Naive thymus-derived CD8-positive, alpha-beta T cell (primary cell): ENCODE data around the gene FREY1. TPM values are rescaled to one million over a fixed set of nuclear protein-coding genes. Genes with fewer than 3 reads are reported as not detected.

Experiments used
- ATAC-seq, 2 donors: fragments of 150-1000 bp; cut with Tn5 transposase in 1 of 2; sonication (Bioruptor Pico), chemical (Tn5 transposase) in 1 of 2; 1 replicate in 1 of 2; 2 replicates in 1 of 2; pipeline ENCODE4 v1.10.0; 2021; ENCODE audit warnings: mild to moderate bottlenecking in 2 of 2, moderate library complexity in 2 of 2
- POLR2A ChIA-PET: fragments of 350-600 bp; sonication (Branson Sonifier 250); formaldehyde crosslinking; loops from one replicate; lab custom pipeline; 2021; ENCODE audit warnings: antibody characterized with exemption; lab: Charles Lee
- DNase-seq, 10 donors: peaks; one replicate each; pipeline versions ENCODE4 v3.0.0 to v3.0.0-alpha.2; 2020 to 2022
- H3K27ac Mint-ChIP-seq, 10 donors: one replicate each; pipeline ENCODE4 v1.8.0; 2020 to 2022; ENCODE audit warnings: mild to moderate bottlenecking in 10 of 10, mixed read lengths in 10 of 10, moderate library complexity in 4 of 10, inconsistent platforms in 1 of 10
- H3K27me3 Mint-ChIP-seq, 5 donors: one replicate each; pipeline ENCODE4 v1.8.0; 2021 to 2022; ENCODE audit warnings: mixed read lengths in 5 of 5
- H3K36me3 Mint-ChIP-seq, 3 donors: one replicate each; pipeline ENCODE4 v1.8.0; 2020 to 2022; ENCODE audit warnings: mixed read lengths in 3 of 3, mild to moderate bottlenecking in 2 of 3, inconsistent platforms in 1 of 3
- H3K4me1 Mint-ChIP-seq, 4 donors: one replicate each; pipeline ENCODE4 v1.8.0; 2021 to 2022; ENCODE audit warnings: mixed read lengths in 4 of 4
- H3K4me3 Mint-ChIP-seq, 10 donors: one replicate each; pipeline ENCODE4 v1.8.0; 2020 to 2022; ENCODE audit warnings: mild to moderate bottlenecking in 10 of 10, mixed read lengths in 10 of 10, moderate library complexity in 6 of 10, inconsistent platforms in 1 of 10
- H3K9me3 Mint-ChIP-seq, 9 donors: one replicate each; pipeline ENCODE4 v1.8.0; 2020 to 2022; ENCODE audit warnings: mixed read lengths in 9 of 9, mild to moderate bottlenecking in 3 of 9, inconsistent platforms in 1 of 9, moderate library complexity in 1 of 9
- polyA plus RNA-seq, 3 donors: library from polyadenylated mRNA; unstranded; fragments of 300-500 nt; fragmentation: Illumina TruSeq; gene quantifications; one replicate each; pipeline ENCODE4 v1.2.3, GENCODE V29; 2021
- total RNA-seq, 8 experiments: library from RNA in 2 of 8; stranded (reverse) in 2 of 8; gene quantifications; one replicate each; pipeline ENCODE4 v1.2.3 and lab custom pipeline; 2021 to 2026

Gene FREY1
- total and polyA plus RNA-seq, 5 experiments from 2014 or later: 3.1 to 3.4 TPM; not detected in 3

DNA sequence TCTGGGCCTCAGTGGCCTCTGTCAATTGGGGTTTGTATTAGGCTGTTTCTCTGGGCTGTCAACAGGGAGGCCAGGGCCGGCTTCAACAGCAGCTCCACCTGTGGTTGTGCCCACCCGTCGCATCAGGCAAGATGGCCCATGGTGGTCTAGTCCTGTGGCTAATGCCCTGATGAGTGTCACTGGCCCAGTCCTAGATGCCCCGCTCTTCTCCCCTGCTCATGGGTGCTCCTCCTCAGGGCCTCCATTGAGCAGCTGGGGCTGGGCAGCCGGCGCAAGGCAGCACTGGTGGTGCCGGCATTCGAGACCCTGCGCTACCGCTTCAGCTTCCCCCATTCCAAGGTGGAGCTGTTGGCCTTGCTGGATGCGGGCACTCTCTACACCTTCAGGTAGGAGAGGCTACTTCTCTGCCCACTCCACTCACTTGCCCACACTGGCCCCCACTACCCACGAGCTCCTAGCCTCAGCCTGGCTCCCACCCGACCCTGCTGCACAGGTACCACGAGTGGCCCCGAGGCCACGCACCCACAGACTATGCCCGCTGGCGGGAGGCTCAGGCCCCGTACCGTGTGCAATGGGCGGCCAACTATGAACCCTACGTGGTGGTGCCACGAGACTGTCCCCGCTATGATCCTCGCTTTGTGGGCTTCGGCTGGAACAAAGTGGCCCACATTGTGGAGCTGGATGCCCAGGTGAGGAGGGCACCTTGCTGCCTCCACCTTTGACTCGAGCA is 20.8 kb upstream of the FREY1 start:
- Mint-ChIP-seq H3K4me3 (peak overlapping the region in 2 of 10 donors; percentile 6 to 21), H3K4me1 (peaks cover 23 to 53% (median 44%) of the 10 kb centered on the region in 4 donors), H3K27me3 (peaks cover 0 to 2% (median 0%) of the 10 kb centered on the region in 5 donors), H3K36me3 (peaks cover 0 to 12% (median 0%) of the 10 kb centered on the region in 3 donors), H3K27ac (peak overlapping the region in 9 of 10 donors; percentile 22 to 86 (median 75)), H3K9me3 (no peaks in the 10 kb centered on the region)
- POLR2A ChIA-PET: interaction anchor here (6.3 kb wide), 1 partner anchor 11 kb away, joined by 57 read pairs; the partner anchor contains the start of gene PEX16
- ATAC-seq: no peak
- DNase-seq: peak in 1 of 10 donors; percentile 63

DNA sequence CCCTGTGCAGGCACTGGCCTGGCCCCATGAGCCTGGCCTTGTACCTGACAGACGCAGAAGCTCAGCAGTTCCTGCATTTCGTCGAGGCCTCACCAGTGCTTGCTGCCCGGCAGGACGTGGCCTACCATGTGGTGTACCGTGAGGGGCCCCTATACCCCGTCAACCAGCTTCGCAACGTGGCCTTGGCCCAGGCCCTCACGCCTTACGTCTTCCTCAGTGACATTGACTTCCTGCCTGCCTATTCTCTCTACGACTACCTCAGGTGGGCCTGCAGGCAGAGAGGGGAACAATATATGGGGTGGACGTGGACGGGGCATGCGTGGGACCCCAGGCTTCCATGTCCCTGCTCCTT is 20.2 kb upstream of the FREY1 start:
- Mint-ChIP-seq H3K9me3 (no peaks in the 10 kb centered on the region), H3K4me3 (peak overlapping the region in 2 of 10 donors; percentile 6 to 21), H3K4me1 (peaks cover 23 to 53% (median 44%) of the 10 kb centered on the region in 4 donors), H3K36me3 (peaks cover 0 to 7% (median 0%) of the 10 kb centered on the region in 3 donors), H3K27ac (peak overlapping the region in 8 of 10 donors; percentile 23 to 86 (median 74)), H3K27me3 (peaks cover 0 to 2% (median 0%) of the 10 kb centered on the region in 5 donors)
- no peak for ATAC-seq
- DNase-seq: peak in 1 of 10 donors; percentile 52
- POLR2A ChIA-PET: interaction anchor here (6.3 kb wide), 1 partner anchor 10 kb away, joined by 57 read pairs; the partner anchor contains the start of gene PEX16

DNA sequence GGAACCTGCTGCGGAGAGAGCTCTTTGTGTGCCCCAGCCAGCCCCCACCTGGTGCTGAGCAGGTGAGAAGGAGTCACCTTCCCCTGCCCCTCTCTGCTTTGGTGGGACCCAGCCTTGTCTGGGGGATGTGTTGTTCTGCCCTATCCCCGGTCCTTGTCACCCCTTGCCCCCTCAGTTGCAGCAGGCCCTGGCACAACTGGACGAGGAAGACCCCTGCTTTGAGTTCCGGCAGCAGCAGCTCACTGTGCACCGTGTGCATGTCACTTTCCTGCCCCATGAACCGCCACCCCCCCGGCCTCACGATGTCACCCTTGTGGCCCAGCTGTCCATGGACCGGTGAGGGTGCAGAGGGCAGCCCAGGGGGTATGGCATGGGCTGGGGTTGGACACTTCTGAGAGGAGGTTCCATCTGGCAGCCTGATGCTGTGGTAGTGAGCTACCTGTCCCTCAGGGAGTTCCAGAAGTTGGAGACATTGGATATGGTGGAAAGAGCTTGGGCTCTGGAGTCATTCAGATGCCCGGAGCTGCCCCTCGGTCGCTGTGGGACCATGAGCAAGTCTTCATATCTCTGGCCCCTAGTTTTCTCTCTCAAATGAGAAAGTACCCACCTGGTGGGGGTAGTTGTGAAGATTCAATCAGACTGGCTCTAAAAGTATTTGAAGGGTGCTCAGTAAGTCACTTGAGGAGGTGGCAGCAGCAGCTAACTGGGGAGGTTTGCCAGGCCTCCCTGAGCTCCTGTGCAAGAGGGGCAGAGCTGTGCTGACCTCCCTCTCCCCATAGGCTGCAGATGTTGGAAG is 19.7 kb upstream of the FREY1 start:
- peaks cover 23 to 52% (median 44%) of the 10 kb centered on the region in 4 donors for H3K4me1 Mint-ChIP-seq
- H3K36me3 Mint-ChIP-seq: peaks cover 0 to 3% (median 0%) of the 10 kb centered on the region in 3 donors
- H3K4me3 Mint-ChIP-seq: peak overlapping the region in 1 of 10 donors; percentile 38
- H3K27ac Mint-ChIP-seq: peak overlapping the region in 9 of 10 donors; percentile 23 to 76 (median 43)
- H3K9me3 Mint-ChIP-seq: no peaks in the 10 kb centered on the region
- DNase-seq (peak in 1 of 10 donors; percentile 56), ATAC-seq (no peak)
- POLR2A ChIA-PET: interaction anchor here (6.3 kb wide), 1 partner anchor 10 kb away, joined by 57 read pairs; the partner anchor contains the start of gene PEX16
- H3K27me3 Mint-ChIP-seq: peaks cover 0 to 2% (median 0%) of the 10 kb centered on the region in 5 donors

DNA sequence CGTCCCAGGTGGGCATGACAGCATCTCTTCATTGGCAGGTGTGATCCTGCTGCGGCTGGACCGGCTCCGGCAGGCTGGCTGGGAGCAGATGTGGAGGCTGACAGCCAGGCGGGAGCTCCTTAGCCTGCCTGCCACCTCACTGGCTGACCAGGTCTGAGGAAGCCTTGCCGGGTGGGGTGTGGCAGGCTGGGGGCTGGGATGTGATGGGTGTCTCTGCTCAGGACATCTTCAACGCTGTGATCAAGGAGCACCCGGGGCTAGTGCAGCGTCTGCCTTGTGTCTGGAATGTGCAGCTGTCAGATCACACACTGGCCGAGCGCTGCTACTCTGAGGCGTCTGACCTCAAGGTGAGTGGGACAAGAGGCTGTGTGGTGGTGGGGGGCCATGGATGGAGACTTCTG is 18.9 kb upstream of the FREY1 start:
- POLR2A ChIA-PET: interaction anchor here (6.3 kb wide), 1 partner anchor 9 kb away, joined by 57 read pairs; the partner anchor contains the start of gene PEX16

DNA sequence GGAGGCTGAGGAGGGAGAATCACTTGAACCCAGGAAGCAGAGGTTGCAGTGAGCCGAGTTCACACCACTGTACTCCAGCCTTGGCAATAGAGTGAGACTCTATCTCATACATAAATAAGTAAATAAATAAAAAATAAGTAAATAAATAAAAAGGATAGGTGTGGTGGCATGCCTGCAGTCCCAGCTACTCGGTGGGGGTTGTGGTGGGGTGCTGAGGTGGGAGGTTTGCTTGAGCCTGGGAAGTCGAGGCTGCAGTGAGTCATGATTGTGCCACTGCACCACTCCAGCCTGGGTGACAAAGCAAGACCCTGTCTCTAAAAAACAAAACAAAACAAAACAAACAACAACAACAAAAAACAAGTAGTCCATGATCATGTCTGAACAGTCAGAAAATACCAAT is 18.5 kb upstream of the FREY1 start:
- Mint-ChIP-seq H3K9me3 (no peaks in the 10 kb centered on the region), H3K4me3 (peak overlapping the region in 2 of 10 donors; percentile 4 to 26), H3K27me3 (peaks cover 0 to 3% (median 0%) of the 10 kb centered on the region in 5 donors), H3K4me1 (peaks cover 23 to 50% (median 41%) of the 10 kb centered on the region in 4 donors), H3K36me3 (no peaks in the 10 kb centered on the region), H3K27ac (peak overlapping the region in 1 of 10 donors; percentile 43)
- POLR2A ChIA-PET: interaction anchor here (6.3 kb wide), 1 partner anchor 8 kb away, joined by 57 read pairs; the partner anchor contains the start of gene PEX16
- no peak for DNase-seq
- no peak for ATAC-seq

More for the DNA sequence above, 18.9 kb upstream of the FREY1 start:
- peak overlapping the region in 2 of 10 donors; percentile 20 to 43 for H3K27ac Mint-ChIP-seq
- peaks cover 25 to 50% (median 42%) of the 10 kb centered on the region in 4 donors for H3K4me1 Mint-ChIP-seq
- no peaks in the 10 kb centered on the region for H3K9me3 Mint-ChIP-seq
- no peaks in the 10 kb centered on the region for H3K36me3 Mint-ChIP-seq
- H3K4me3 Mint-ChIP-seq: peak overlapping the region in 2 of 10 donors; percentile 4 to 26
- DNase-seq (peak in 1 of 10 donors; percentile 51), ATAC-seq (no peak)
- H3K27me3 Mint-ChIP-seq: peaks cover 0 to 3% (median 0%) of the 10 kb centered on the region in 5 donors

DNA sequence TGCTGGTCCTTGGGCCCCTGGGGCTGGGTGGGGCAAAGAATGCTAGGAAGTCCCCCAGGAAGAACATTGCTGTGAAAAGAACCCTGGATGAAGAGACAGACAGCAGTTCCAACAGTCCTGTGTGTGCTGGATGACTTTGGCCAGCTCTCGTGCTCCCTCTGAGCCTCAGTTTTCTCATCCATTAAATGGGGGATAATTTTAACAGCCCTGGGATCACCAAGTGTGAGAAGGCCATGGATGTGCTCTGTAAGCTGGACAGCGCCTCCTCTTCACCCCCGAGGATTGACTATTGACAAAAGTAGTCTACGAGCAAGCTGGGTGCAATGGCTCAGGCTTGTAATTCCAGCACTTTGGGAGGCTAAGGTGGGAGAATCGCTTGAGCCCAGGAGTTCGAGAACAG is 17.9 kb upstream of the FREY1 start:
- peaks cover 0 to 3% (median 0%) of the 10 kb centered on the region in 5 donors for H3K27me3 Mint-ChIP-seq
- peak overlapping the region in 1 of 10 donors; percentile 78 for H3K27ac Mint-ChIP-seq
- no peaks in the 10 kb centered on the region for H3K36me3 Mint-ChIP-seq
- peak overlapping the region in 6 of 10 donors; percentile 59 to 91 (median 82) for H3K4me3 Mint-ChIP-seq
- ATAC-seq: no peak
- no peaks in the 10 kb centered on the region for H3K9me3 Mint-ChIP-seq
- POLR2A ChIA-PET: no interaction called here
- no peak for DNase-seq
- peaks cover 17 to 50% (median 41%) of the 10 kb centered on the region in 4 donors for H3K4me1 Mint-ChIP-seq

DNA sequence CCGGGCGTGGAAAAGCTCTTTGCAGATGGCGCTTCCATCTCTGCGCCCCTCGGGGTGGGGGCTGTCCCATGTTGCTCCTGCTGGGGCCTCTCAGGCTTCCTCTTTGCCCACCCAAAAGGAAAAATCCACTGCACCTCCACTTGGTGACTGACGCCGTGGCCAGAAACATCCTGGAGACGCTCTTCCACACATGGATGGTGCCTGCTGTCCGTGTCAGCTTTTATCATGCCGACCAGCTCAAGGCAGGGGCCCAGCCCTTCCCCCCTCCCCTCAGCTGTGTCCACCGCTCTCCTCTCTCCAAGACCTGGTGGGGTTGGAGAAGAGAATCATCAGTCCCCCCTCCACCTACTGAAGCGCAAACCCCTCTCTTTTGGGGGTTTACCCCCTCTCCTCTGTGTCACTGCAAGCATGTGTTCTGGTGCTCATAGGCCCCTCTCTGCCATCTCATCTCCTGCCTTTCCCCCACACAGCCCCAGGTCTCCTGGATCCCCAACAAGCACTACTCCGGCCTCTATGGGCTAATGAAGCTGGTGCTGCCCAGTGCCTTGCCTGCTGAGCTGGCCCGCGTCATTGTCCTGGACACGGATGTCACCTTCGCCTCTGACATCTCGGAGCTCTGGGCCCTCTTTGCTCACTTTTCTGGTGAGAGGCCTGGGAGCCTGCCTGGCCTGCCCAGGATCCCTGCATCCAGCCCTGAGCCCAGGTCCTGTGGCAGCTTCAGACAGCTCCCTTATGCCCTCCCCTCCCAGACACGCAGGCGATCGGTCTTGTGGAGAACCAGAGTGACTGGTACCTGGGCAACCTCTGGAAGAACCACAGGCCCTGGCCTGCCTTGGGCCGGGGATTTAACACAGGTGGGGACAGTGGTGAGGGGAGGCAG is 17.2 kb upstream of the FREY1 start:
- peaks cover 0 to 3% (median 0%) of the 10 kb centered on the region in 5 donors for H3K27me3 Mint-ChIP-seq
- H3K4me3 Mint-ChIP-seq: peak overlapping the region; percentile 51 to 91 (median 78)
- ATAC-seq: no peak
- no peaks in the 10 kb centered on the region for H3K9me3 Mint-ChIP-seq
- POLR2A ChIA-PET: interaction anchor here (1.2 kb wide), 1 partner anchor 8 kb away, joined by 3 read pairs; no protein-coding TSS in a partner anchor
- H3K36me3 Mint-ChIP-seq: no peaks in the 10 kb centered on the region
- peaks cover 16 to 52% (median 41%) of the 10 kb centered on the region in 4 donors for H3K4me1 Mint-ChIP-seq
- peak overlapping the region in 7 of 10 donors; percentile 52 to 84 (median 69) for H3K27ac Mint-ChIP-seq
- DNase-seq: peak in 1 of 10 donors; percentile 58

DNA sequence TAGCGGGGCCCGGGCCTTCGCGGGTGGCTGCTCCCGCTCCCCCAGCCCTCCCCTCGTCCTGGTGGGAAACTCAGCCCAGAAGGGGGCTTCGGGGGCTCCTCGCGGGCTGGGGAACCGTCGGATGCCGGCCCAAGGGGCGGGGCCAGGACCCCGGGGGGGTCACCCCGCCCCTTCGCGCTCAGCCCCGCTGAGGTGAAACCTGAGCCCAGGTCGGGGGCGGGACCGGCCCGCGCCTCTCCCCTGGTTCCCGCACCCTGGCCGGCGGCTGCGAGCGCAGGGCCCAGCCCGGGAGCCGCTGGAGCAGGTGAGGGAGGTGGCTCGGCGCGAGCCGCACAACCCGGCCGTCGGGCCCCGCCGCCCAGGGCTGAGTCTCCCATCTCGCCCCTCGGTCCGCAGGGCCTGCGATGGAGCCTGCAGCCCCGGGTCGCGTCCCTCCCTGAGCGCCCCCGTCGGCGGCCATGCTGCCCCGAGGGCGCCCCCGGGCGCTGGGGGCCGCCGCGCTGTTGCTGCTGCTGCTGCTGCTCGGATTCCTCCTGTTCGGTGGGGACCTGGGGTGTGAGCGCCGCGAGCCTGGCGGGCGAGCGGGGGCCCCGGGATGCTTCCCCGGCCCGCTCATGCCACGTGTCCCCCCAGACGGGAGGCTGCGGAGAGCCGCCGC is 15.5 kb upstream of the FREY1 start, which contains the start of gene LARGE2:
LARGE2 (plus strand) TSS at position 232 of the 658 bp plus-strand sequence; CDS start at position 459, 227 bp downstream.
- H3K27ac Mint-ChIP-seq: peak within 1 kb of the TSS in 9 of 10 donors; percentile 47 to 88 (median 68)
- ATAC-seq (peak in 1 of 2 donors; percentile 10), DNase-seq (peak in 7 of 10 donors; percentile 21 to 63 (median 31))
- H3K27me3 Mint-ChIP-seq: peaks cover 0 to 3% (median 0%) of the 10 kb centered on the region in 5 donors
- no peaks in the 10 kb centered on the region for H3K9me3 Mint-ChIP-seq
- peak within 1 kb of the TSS; percentile 78 to 96 (median 85) for H3K4me3 Mint-ChIP-seq
- H3K4me1 Mint-ChIP-seq: peaks cover 20 to 54% (median 51%) of the 10 kb centered on the region in 4 donors
- H3K36me3 Mint-ChIP-seq: no peaks in the 10 kb centered on the region
- POLR2A ChIA-PET: interaction anchor here (0.7 to 2.1 kb wide), 6 partner anchors 8 to 199 kb away, joined by 3 to 6 read pairs (median 4); no protein-coding TSS in a partner anchor

DNA sequence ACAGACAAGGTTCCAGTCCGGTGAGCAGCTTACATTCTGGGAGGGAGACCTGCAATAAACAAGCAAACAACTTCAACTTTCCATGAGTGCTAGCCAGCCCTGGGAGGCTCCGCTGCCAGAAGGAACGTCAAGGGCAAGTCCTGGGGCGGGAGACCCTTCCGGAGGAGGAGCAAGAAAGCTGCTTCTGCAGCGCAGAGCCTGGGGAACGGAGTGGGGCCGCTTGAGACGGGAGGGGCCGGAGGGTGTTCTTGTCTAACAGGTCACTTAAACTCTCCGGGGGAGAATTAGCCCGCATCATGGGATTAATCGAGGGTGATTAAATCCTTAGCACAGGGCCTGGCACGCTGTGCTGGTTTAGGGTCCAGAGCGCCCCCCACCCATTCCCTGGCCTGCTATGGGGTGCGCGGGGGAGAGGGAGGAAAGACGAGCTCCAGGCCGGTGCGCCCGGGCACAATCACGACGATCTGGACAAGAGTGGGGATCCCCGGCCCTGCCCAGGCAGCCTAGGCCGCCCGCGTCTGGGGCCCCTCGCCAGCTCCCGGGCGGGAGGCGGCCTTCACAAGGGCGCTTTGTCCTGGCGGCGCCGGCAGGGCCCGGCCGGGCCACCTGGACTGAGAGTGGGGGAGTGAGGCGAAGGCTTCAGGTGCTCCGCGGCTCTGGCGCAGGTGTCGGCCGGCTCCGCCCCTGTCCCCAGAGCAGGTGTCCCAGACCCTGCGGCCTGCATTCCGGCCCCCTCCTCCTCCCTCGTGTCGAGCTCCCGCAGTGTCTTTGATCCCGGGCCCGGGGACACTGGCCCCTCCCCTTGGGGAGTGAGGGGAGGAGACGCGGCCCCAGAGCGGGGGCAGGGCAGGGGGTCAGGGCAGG is 14.7 kb upstream of the FREY1 start:
- Mint-ChIP-seq H3K4me1 (peaks cover 17 to 54% (median 49%) of the 10 kb centered on the region in 4 donors), H3K27me3 (peaks cover 0 to 3% (median 0%) of the 10 kb centered on the region in 5 donors), H3K9me3 (no peaks in the 10 kb centered on the region), H3K36me3 (no peaks in the 10 kb centered on the region), H3K4me3 (peak overlapping the region; percentile 58 to 96 (median 79)), H3K27ac (peak overlapping the region in 7 of 10 donors; percentile 36 to 76 (median 47))
- POLR2A ChIA-PET: interaction anchor here (0.7 to 2.1 kb wide), 5 partner anchors 8 to 200 kb away, joined by 3 to 6 read pairs (median 5); no protein-coding TSS in a partner anchor
- no peak for ATAC-seq
- DNase-seq: peak in 1 of 10 donors; percentile 58
